Activated CD8-positive, alpha-beta T cell treated with anti-CD3 and anti-CD28 coated beads, Interleukin-2, amount 10 ng/mL, durations not matched to agents 7 days and 5 days (primary cell): ENCODE data around the gene TMEM88. TPM values are rescaled to one million over a fixed set of nuclear protein-coding genes. Genes with fewer than 3 reads are reported as not detected.
"Not testable (repeated sequence)": the region's sequence is repeated elsewhere in the genome, so short reads cannot be mapped to it uniquely, and the experiment has no call there.

Experiments
- ATAC-seq: fragments of 150-1000 bp; cut with Tn5 transposase; one replicate; pipeline ENCODE4 v1.10.0; 2021; ENCODE audit warnings: moderate library complexity
- CTCF ChIA-PET: fragments of 350-600 bp; sonication (Branson Sonifier 250); formaldehyde crosslinking; loops from one replicate; lab custom pipeline; 2021; ENCODE audit warnings: antibody characterized with exemption; lab: Charles Lee
- POLR2A ChIA-PET: fragments of 350-600 bp; sonication (Branson Sonifier 250); formaldehyde crosslinking; loops from one replicate; lab custom pipeline; 2021; ENCODE audit warnings: antibody characterized with exemption; lab: Charles Lee
- DNase-seq: peaks from one replicate; pipeline ENCODE4 v3.0.0-alpha.2; 2020
- H3K27ac Mint-ChIP-seq: one replicate; pipeline ENCODE4 v1.8.0; 2021; ENCODE audit warnings: mild to moderate bottlenecking, mixed read lengths
- H3K27me3 Mint-ChIP-seq: one replicate; pipeline ENCODE4 v1.8.0; 2021; ENCODE audit warnings: low read depth, mixed read lengths
- H3K36me3 Mint-ChIP-seq: one replicate; pipeline ENCODE4 v1.8.0; 2021; ENCODE audit warnings: low read depth, mixed read lengths
- H3K4me1 Mint-ChIP-seq: one replicate; pipeline ENCODE4 v1.8.0; 2021; ENCODE audit warnings: low read depth, mixed read lengths
- H3K4me3 Mint-ChIP-seq: one replicate; pipeline ENCODE4 v1.8.0; 2021; ENCODE audit warnings: mild to moderate bottlenecking, mixed read lengths
- H3K9me3 Mint-ChIP-seq: one replicate; pipeline ENCODE4 v1.8.0; 2022; ENCODE audit warnings: mixed read lengths; ENCODE audit not compliant: insufficient read depth
- total RNA-seq, 2 experiments: library from RNA; stranded (reverse); gene quantifications; one replicate each; pipeline ENCODE4 v1.2.3, GENCODE V29; 2021

Gene TMEM88, protein sequence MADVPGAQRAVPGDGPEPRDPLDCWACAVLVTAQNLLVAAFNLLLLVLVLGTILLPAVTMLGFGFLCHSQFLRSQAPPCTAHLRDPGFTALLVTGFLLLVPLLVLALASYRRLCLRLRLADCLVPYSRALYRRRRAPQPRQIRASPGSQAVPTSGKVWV
- total RNA-seq = 1 to 10 TPM in 1 of 2 experiments, under 1 TPM in 1; 0.87 to 1.2 TPM

DNA sequence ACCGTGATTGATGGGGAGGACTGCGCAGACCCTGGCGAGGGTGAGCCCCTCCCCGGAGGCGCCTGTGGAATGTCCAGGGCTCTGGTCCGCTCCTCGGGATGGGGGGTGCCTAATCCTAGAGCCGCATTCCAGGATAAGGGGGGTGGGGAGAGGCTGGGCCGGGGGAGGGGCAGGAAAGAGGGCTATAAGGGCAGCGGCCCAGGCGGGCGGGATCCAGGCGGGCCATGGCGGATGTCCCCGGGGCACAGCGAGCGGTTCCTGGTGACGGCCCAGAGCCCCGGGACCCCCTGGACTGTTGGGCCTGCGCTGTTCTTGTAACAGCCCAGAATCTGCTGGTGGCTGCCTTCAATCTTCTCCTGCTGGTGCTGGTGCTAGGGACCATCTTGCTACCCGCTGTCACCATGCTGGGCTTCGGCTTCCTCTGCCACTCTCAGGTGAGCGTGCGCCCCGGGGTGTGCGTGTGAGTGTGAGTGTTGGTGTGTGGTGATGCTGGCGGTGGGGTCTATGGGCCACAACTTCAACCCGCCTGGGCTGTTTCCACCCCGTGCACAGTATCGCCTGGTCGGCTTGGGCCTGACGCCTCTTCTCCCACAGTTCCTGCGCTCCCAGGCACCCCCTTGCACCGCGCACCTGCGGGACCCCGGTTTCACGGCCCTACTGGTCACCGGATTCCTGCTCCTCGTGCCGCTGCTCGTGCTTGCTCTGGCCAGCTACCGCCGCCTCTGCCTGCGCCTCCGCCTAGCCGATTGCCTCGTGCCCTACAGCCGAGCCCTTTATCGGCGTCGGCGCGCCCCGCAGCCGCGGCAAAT, at the start of gene TMEM88:
Gene TMEM88, plus strand, starts transcription at position 216 of the 809 bp plus-strand sequence. Its CDS starts 9 bp downstream, at position 225.
- peaks cover 13% of the 10 kb centered on the region for H3K36me3 Mint-ChIP-seq
- ATAC-seq (no peak), DNase-seq (no peak)
- no peak within 1 kb of the TSS for H3K27ac Mint-ChIP-seq
- no peak within 1 kb of the TSS for H3K4me3 Mint-ChIP-seq
- H3K27me3 Mint-ChIP-seq = no peaks in the 10 kb centered on the region
- H3K9me3 Mint-ChIP-seq = no peaks in the 10 kb centered on the region
- CTCF ChIA-PET = interaction anchor here (0.9 kb wide), 1 partner anchor 10 kb away, joined by 3 read pairs; no protein-coding TSS in a partner anchor
- POLR2A ChIA-PET = interaction anchor here (2.2 to 2.6 kb wide), 3 partner anchors 10 to 168 kb away, joined by 11 to 20 read pairs (median 11); partner anchors contain the start of genes KDM6B, TP53 and WRAP53
- H3K4me1 Mint-ChIP-seq = peaks cover 22% of the 10 kb centered on the region

DNA sequence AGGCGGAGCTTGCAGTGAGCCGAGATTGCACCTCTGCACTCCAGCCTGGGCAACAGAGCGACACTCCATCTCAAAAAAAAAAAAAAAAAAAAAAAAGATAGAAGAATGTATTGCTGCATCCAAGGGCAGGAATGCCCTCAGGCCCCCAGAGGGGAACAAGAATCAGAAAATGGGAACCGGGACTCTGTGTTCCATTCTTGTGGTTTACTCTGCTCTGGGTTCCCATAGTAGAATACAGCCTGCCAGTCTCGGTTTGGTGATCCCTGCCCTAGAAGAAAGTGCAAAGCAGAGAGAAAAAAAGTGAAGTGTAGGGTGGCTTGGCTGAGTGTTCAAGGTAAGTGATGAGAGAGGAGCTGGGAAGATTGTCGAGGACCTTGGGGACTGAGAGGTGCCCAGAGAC, 48.3 kb upstream of the TMEM88 start:
- POLR2A ChIA-PET = no interaction called here
- Mint-ChIP-seq H3K4me3 (no peak overlapping the region), H3K9me3 (no peaks in the 10 kb centered on the region), H3K27me3 (peaks cover 9% of the 10 kb centered on the region), H3K4me1 (no peaks in the 10 kb centered on the region), H3K36me3 (no peaks in the 10 kb centered on the region), H3K27ac (no peak overlapping the region)
- CTCF ChIA-PET = no interaction called here
- DNase-seq = no peak
- ATAC-seq = no peak

DNA sequence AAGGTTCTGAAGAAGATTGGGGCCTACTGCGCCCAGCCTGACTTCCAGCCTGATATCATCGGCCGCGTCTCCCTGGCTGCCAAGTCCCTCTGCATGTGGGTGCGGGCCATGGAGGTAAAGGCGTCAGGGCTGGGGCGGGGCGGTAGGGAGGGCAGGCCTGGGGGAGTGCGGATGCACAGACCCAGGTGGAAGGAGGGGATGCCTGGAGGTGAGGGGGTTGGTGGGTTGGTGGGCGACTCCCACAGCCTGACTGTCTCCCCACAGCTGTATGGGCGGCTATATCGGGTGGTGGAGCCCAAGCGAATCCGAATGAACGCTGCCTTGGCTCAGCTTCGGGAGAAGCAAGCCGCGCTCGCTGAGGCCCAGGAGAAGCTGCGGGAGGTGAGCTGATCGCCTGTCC, 47.7 kb upstream of the TMEM88 start:
- ChIA-PET POLR2A (no interaction called here), CTCF (no interaction called here)
- Mint-ChIP-seq H3K36me3 (no peaks in the 10 kb centered on the region), H3K27me3 (peaks cover 9% of the 10 kb centered on the region), H3K9me3 (no peaks in the 10 kb centered on the region), H3K4me1 (no peaks in the 10 kb centered on the region), H3K27ac (no peak overlapping the region), H3K4me3 (no peak overlapping the region)
- no peak for ATAC-seq
- DNase-seq = no peak

DNA sequence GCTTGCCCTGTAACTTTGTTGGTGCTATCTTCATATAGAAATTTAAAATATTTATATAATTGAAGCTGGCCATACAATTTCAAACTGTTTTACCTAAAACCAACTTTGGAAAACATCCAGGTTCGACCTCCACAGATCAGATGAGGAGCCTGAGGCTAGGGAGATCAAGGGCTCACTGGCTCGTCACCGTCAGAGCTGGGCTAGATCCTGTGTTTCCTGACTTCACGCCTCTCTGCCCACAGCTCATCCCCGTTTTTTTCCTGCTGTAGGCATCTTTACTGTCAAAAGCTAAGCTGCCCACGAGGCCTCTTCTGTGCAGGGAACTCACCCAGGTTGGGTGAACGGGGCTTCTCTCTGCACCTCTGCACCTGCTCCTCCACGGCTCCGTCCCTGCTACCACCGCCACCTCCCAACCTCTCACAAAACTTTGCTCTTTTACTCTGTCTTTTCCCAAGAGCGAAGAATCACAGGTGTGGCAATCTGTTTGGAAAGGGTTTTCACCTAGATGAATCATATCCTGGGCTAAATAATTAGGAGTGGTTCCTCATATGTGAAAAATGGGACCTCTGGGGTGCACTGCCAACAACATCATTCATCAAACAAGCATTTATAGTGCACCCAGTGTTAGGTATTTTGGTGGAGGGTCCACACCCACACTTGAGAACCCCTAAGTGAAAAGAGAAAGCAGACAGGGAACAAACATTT, 45.6 kb upstream of the TMEM88 start:
- ChIA-PET POLR2A (no interaction called here), CTCF (interaction anchor here (1.2 kb wide), 1 partner anchor 66 kb away, joined by 3 read pairs; no protein-coding TSS in a partner anchor)
- no peaks in the 10 kb centered on the region for H3K4me1 Mint-ChIP-seq
- no peak overlapping the region for H3K4me3 Mint-ChIP-seq
- H3K27me3 Mint-ChIP-seq = peaks cover 7% of the 10 kb centered on the region
- no peak for ATAC-seq
- H3K27ac Mint-ChIP-seq = no peak overlapping the region
- no peaks in the 10 kb centered on the region for H3K9me3 Mint-ChIP-seq
- H3K36me3 Mint-ChIP-seq = no peaks in the 10 kb centered on the region
- no peak for DNase-seq

DNA sequence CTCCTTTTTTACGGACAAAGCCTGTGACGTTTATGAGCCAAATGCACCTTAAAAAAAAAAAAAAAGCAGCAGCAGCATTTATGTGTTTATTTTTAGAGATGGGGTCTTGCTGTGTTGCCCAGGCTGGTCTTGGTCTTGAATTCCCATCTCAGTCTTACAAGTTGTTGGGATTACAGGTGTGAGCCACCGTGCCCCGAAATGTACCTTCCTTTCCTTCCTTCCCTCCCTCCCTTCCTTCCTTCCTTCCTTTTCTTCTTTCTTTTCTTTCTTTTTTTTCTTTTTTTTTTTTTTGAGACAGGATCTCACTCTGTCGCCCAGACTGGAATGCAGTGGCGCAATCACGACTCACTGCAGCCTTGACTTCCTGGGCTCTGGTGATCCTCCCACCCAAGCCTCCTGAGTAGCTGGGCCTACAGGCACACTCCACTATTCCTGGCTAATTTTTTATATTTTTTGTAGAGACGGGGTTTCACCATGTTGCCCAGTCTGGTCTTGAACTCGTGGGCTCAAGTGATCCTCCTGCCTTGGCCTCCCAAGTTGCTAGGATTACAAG, 45.0 kb upstream of the TMEM88 start:
- POLR2A ChIA-PET, CTCF ChIA-PET: not testable (repeated sequence)

DNA sequence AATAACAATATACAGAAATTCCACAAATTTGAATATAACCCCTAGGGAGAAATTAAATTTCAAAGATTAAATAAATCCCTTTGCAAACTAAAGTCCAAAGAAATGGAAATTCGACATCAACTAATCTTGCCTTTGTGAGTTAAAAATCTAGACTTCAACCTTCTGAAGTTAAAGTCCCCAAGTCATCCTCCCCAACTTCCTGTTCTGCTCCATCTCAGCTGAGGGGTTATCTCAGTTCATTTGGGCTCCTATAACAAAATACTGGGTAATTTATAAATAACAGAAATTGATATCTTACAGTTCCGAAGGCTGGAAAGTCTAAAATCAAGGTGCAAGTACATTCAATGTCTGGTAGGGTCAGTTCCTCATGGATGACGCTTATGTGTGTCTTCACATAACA, 43.6 kb upstream of the TMEM88 start:
- no peak overlapping the region for H3K4me3 Mint-ChIP-seq
- H3K27me3 Mint-ChIP-seq = peaks cover 5% of the 10 kb centered on the region
- ChIA-PET CTCF (interaction anchor here (1.1 kb wide), 1 partner anchor 230 kb away, joined by 3 read pairs; no protein-coding TSS in a partner anchor), POLR2A (no interaction called here)
- H3K36me3 Mint-ChIP-seq = no peaks in the 10 kb centered on the region
- ATAC-seq (no peak), DNase-seq (no peak)
- H3K9me3 Mint-ChIP-seq = no peaks in the 10 kb centered on the region
- no peaks in the 10 kb centered on the region for H3K4me1 Mint-ChIP-seq
- H3K27ac Mint-ChIP-seq = no peak overlapping the region

More for the DNA sequence above, 45.0 kb upstream of the TMEM88 start:
- H3K27ac Mint-ChIP-seq, H3K9me3 Mint-ChIP-seq, DNase-seq, H3K36me3 Mint-ChIP-seq, ATAC-seq, H3K27me3 Mint-ChIP-seq, H3K4me1 Mint-ChIP-seq, H3K4me3 Mint-ChIP-seq: not testable (repeated sequence)

DNA sequence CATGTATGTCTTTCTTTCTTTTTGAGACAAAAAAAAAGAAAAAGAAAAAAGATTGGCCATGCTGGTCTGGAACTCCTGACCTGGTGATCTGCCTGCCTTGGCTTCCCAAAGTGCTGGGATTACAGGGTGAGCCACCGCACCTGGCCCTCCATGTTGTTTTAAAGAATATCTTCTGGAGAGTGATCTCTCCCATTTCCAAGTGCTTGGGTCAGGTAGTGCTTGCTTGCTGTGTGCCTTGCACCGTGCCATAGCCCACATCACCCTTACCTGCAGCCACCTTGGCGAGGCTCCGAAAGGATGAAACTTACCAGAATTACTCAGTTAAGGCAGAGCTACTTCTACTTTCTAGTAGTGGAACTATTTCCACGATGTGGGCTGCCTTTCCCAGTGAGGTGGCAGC, 39.9 kb upstream of the TMEM88 start:
- Mint-ChIP-seq H3K27me3 (no peaks in the 10 kb centered on the region), H3K27ac (no peak overlapping the region), H3K9me3 (no peaks in the 10 kb centered on the region), H3K4me3 (no peak overlapping the region), H3K36me3 (no peaks in the 10 kb centered on the region), H3K4me1 (no peaks in the 10 kb centered on the region)
- CTCF ChIA-PET = no interaction called here
- ATAC-seq = no peak
- DNase-seq = no peak
- POLR2A ChIA-PET = interaction anchor here (0.7 kb wide), 1 partner anchor 96 kb away, joined by 3 read pairs; no protein-coding TSS in a partner anchor

DNA sequence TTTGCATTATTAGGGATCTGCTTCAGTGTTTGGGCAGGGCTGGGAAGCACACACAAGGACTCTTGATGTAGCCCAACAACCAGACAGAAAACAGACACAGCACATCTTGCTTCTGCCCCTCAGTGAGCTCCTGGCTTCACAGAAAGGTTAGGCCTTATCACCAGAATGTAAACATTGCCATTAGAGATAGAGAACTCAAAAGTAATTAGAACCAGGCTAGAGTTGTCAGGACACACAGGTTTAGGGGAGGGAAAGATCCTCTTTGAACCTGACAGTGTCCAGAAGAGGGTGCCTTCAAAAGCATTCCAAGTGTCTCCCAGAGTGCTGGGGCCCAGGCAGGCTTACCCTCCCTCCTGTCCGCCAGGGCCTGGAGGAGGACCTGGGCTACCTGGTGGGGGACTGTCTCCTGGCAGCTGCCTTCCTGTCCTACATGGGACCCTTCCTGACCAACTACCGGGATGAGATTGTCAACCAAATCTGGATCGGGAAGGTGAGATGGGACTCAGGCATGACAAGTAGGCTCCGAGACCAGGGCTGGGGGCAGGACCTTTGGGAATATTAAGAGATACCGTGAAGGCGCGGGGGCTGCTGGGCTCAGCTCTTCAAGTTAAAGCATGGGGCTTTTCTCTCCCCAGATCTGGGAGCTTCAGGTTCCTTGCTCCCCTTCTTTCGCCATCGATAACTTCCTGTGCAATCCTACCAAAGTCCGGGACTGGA, 37.8 kb upstream of the TMEM88 start:
- Mint-ChIP-seq H3K27me3 (no peaks in the 10 kb centered on the region), H3K9me3 (no peaks in the 10 kb centered on the region), H3K36me3 (no peaks in the 10 kb centered on the region), H3K27ac (no peak overlapping the region), H3K4me1 (no peaks in the 10 kb centered on the region), H3K4me3 (no peak overlapping the region)
- ChIA-PET POLR2A (interaction anchor here (0.9 kb wide), 1 partner anchor 16 kb away, joined by 3 read pairs; no protein-coding TSS in a partner anchor), CTCF (interaction anchor here (1.2 to 2.1 kb wide), 4 partner anchors 17 to 241 kb away, joined by 3 to 7 read pairs (median 4); partner anchors contain the start of gene KDM6B)
- DNase-seq = no peak
- ATAC-seq = no peak

DNA sequence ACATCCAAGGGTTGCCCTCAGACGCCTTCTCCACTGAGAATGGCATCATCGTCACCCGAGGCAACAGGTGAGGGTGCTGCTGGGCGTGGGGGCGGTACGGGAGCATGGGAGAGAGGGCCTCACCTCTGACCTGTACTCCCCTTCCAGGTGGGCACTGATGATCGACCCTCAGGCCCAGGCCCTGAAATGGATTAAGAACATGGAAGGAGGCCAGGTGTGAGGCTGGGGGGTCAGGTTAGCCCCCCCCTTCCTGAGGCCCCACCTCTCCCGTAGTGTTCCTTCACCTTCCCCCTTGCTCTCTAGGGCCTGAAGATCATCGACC, 37.3 kb upstream of the TMEM88 start:
- ChIA-PET CTCF (interaction anchor here (2.0 to 2.1 kb wide), 2 partner anchors 17 to 240 kb away, joined by 7 to 8 read pairs; partner anchors contain the start of gene KDM6B), POLR2A (no interaction called here)
- ATAC-seq = no peak
- Mint-ChIP-seq H3K27me3 (no peaks in the 10 kb centered on the region), H3K36me3 (no peaks in the 10 kb centered on the region), H3K4me1 (no peaks in the 10 kb centered on the region), H3K27ac (no peak overlapping the region), H3K4me3 (no peak overlapping the region), H3K9me3 (no peaks in the 10 kb centered on the region)
- DNase-seq = no peak

DNA sequence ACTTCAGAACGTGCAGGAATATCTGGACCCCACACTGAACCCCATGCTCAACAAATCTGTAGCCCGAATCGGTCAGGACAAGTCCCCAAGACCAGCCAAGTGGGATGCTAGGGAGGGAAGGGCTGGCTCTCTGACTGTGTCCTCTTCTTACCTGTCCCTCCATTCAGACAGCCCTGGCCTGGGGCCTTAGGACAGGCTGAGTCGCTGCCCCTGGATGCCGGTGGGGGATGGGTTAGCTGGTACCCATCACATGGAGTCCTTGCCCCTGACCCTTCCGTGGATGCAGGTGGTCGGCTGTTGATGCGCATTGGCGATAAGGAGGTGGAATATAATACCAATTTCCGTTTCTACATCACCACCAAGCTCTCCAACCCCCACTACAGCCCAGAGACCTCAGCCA, 36.8 kb upstream of the TMEM88 start:
- no peak overlapping the region for H3K4me3 Mint-ChIP-seq
- H3K27me3 Mint-ChIP-seq = no peaks in the 10 kb centered on the region
- no peaks in the 10 kb centered on the region for H3K36me3 Mint-ChIP-seq
- ATAC-seq = no peak
- H3K27ac Mint-ChIP-seq = peak overlapping the region; percentile 15
- H3K9me3 Mint-ChIP-seq = no peaks in the 10 kb centered on the region
- no peaks in the 10 kb centered on the region for H3K4me1 Mint-ChIP-seq
- ChIA-PET POLR2A (no interaction called here), CTCF (interaction anchor here (1.5 to 2.5 kb wide), 4 partner anchors 17 to 240 kb away, joined by 3 to 10 read pairs (median 6); no protein-coding TSS in a partner anchor)
- DNase-seq = no peak
